Transverse colon (tissue), 4 donors: Measurements from ENCODE around the gene ACTA1.

Experiments used
- EP300 ChIP-seq: sonication (generic); formaldehyde crosslinking; IDR thresholded peaks from one replicate; pipeline ENCODE4 v1.6.1; 2017; ENCODE audit warnings: antibody characterized with exemption, low read depth
- POLR2A ChIP-seq: fragments of 450-650 bp; IDR thresholded peaks from one replicate; pipeline ENCODE4 v1.6.1; 2016; ENCODE audit warnings: antibody characterized with exemption, mild to moderate bottlenecking, moderate library complexity
- POLR2AphosphoS5 ChIP-seq, 3 donors: sonication (generic); formaldehyde crosslinking; IDR thresholded peaks; one replicate each; pipeline ENCODE4 v1.6.1; 2016; ENCODE audit warnings: antibody characterized with exemption in 3 of 3
- TF ChIP-seq, protein P1 (sequence below), 5 experiments: fragments of 200-600 bp in 3 of 5; fragments of 450-650 bp in 2 of 5; sonication (generic) in 3 of 5; IDR thresholded peaks; 1 replicate in 2 of 5; 2 replicates in 3 of 5; pipeline ENCODE4 v1.5.1; 2016 to 2017; ENCODE audit warnings: antibody characterized with exemption in 5 of 5, inconsistent platforms in 3 of 5, mild to moderate bottlenecking in 2 of 5, moderate library complexity in 1 of 5

DNA sequence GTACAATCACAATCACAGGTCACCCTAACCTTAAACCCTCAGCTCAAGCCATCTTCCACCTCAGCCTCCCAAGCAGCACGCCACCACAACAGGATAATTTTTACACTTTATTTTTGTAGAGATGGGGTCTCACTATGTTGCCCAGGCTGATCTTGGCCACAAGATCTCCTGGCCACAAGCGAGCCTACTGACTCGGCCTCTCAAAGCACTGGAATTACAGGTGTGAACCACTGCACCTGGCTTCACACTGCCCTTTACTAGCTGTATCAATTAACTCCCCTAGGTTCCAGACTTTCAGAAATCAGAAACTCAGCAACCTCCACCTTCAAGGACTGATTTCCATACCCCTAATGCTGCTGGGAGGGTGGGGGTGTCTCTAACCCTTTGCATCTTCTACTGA, 37.3 kb upstream of the ACTA1 start:
- TF ChIP-seq, protein P1, sequence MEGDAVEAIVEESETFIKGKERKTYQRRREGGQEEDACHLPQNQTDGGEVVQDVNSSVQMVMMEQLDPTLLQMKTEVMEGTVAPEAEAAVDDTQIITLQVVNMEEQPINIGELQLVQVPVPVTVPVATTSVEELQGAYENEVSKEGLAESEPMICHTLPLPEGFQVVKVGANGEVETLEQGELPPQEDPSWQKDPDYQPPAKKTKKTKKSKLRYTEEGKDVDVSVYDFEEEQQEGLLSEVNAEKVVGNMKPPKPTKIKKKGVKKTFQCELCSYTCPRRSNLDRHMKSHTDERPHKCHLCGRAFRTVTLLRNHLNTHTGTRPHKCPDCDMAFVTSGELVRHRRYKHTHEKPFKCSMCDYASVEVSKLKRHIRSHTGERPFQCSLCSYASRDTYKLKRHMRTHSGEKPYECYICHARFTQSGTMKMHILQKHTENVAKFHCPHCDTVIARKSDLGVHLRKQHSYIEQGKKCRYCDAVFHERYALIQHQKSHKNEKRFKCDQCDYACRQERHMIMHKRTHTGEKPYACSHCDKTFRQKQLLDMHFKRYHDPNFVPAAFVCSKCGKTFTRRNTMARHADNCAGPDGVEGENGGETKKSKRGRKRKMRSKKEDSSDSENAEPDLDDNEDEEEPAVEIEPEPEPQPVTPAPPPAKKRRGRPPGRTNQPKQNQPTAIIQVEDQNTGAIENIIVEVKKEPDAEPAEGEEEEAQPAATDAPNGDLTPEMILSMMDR (IDR thresholded peaks at IDR 0.05): no peak
- no peak for TF ChIP-seq POLR2AphosphoS5 (IDR thresholded peaks at IDR 0.05)
- TF ChIP-seq POLR2A: no peak
- TF ChIP-seq EP300: no peak
